Measurements from ENCODE around the gene F10. TPM values are rescaled to one million over a fixed set of nuclear protein-coding genes. Genes with fewer than 3 reads are reported as not detected.

The F10 gene
- polyA plus RNA-seq, 1 donor from 2014 or later = not detected

DNA sequence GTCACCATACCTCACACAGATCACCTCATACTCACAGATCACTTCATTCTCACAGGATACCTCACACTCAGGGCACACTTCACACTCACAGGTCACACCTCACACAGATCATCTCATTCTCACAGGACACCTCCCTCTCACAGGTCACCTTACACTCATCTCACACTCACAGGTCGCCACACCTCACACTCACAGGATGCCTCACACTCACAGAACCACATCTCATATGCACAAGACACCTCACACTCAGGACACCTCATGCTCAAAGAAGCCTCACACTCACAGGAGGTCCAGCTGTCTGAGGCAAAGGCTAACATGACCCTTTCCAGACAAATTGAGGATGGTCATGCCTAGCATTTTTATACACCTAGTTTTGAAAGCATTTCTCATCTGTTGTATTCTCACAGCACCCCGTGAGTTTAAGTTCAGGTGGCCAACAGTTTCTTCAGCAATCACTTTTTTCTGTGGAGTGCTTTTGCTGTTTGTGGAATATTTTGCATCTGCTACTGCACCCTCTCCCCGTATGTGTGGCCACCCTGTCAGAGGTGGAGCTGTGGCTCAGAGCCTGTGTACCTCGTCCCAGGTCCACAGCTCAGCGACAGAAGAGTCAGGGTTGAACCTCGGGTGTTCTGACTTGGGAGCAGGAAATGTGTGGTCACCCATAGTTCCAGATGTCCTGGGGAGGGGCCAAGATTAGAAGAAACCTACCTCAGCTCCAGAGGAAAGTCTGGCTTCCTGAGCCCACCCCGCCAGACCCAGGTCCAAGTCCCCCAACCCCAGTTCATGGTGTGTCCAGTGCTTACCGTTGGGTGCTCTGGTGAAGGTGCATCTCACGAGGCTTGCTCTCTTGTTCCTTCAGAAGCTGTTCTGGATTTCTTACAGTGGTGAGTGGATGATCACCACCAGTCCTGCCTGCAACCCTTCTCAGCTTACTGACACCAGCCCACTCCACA lies 9.4 kb upstream of the F10 start:
- Histone ChIP-seq H3K9ac (ENCODE audit: low read length) (no peak overlapping the region), H3K27ac (ENCODE audit: low read length) (no peak overlapping the region), H3K27me3 (ENCODE audit: insufficient read depth, low read depth, low read length) (peaks cover 22% of the 10 kb centered on the region), H3K9me3 (ENCODE audit: low read length) (peaks cover 7% of the 10 kb centered on the region), H3K4me2 (ENCODE audit: low read length) (no peak overlapping the region), H2AFZ (ENCODE audit: low read depth, low read length) (no peak overlapping the region), H3K36me3 (ENCODE audit: insufficient read depth, low read length) (no peaks in the 10 kb centered on the region), H4K20me1 (ENCODE audit: insufficient read depth) (no peaks in the 10 kb centered on the region), H3K4me3 (ENCODE audit: low read length) (no peak overlapping the region), H3F3A (ENCODE audit: insufficient read depth, low read length, poor library complexity, severe bottlenecking) (no peaks in the 10 kb centered on the region), H3K9me2 (ENCODE audit: insufficient read depth, low read length) (no peaks in the 10 kb centered on the region), H3K79me2 (replicated peaks; ENCODE audit: insufficient read depth, low read length) (no peaks in the 10 kb centered on the region)
- no peak for TF ChIP-seq POLR2AphosphoS5 (IDR thresholded peaks at IDR 0.05)

DNA sequence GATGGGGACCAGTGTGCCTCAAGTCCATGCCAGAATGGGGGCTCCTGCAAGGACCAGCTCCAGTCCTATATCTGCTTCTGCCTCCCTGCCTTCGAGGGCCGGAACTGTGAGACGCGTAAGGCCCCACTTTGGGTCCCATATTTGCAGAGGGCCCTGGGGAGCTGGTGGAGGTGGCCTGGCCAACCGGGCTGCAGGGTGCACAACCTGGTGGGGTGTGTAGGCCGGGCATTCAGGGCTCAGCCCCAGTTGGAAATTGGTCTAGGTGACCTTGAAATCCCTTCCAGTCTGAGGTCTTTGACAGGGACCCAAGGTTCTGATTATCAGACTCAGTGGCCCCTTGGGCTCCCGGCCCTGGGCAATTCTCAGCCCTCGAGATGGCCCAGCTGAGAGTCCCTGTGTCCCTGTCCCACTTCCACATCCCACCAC lies 8.7 kb upstream of the F10 start:
- Histone ChIP-seq H4K20me1 (ENCODE audit: insufficient read depth) (no peaks in the 10 kb centered on the region), H3K27me3 (ENCODE audit: insufficient read depth, low read depth, low read length) (peaks cover 22% of the 10 kb centered on the region), H3K79me2 (replicated peaks; ENCODE audit: insufficient read depth, low read length) (no peaks in the 10 kb centered on the region), H3K9ac (ENCODE audit: low read length) (no peak overlapping the region), H3F3A (ENCODE audit: insufficient read depth, low read length, poor library complexity, severe bottlenecking) (no peaks in the 10 kb centered on the region), H2AFZ (ENCODE audit: low read depth, low read length) (no peak overlapping the region), H3K36me3 (ENCODE audit: insufficient read depth, low read length) (no peaks in the 10 kb centered on the region), H3K27ac (ENCODE audit: low read length) (no peak overlapping the region), H3K9me3 (ENCODE audit: low read length) (peaks cover 7% of the 10 kb centered on the region), H3K9me2 (ENCODE audit: insufficient read depth, low read length) (no peaks in the 10 kb centered on the region), H3K4me3 (ENCODE audit: low read length) (no peak overlapping the region), H3K4me2 (ENCODE audit: low read length) (no peak overlapping the region)
- TF ChIP-seq SMC3 (conservative IDR thresholded peaks at IDR 0.05; ENCODE audit: poor library complexity) = no peak
- TF ChIP-seq EP300 (conservative IDR thresholded peaks at IDR 0.05; ENCODE audit: poor library complexity, severe bottlenecking) = no peak
- no peak for TF ChIP-seq RAD21 (conservative IDR thresholded peaks at IDR 0.05)
- no peak for TF ChIP-seq EZH2 (IDR thresholded peaks at IDR 0.05; ENCODE audit: borderline replicate concordance, insufficient read depth, low read length, poor library complexity, severe bottlenecking)
- TF ChIP-seq, protein P1, sequence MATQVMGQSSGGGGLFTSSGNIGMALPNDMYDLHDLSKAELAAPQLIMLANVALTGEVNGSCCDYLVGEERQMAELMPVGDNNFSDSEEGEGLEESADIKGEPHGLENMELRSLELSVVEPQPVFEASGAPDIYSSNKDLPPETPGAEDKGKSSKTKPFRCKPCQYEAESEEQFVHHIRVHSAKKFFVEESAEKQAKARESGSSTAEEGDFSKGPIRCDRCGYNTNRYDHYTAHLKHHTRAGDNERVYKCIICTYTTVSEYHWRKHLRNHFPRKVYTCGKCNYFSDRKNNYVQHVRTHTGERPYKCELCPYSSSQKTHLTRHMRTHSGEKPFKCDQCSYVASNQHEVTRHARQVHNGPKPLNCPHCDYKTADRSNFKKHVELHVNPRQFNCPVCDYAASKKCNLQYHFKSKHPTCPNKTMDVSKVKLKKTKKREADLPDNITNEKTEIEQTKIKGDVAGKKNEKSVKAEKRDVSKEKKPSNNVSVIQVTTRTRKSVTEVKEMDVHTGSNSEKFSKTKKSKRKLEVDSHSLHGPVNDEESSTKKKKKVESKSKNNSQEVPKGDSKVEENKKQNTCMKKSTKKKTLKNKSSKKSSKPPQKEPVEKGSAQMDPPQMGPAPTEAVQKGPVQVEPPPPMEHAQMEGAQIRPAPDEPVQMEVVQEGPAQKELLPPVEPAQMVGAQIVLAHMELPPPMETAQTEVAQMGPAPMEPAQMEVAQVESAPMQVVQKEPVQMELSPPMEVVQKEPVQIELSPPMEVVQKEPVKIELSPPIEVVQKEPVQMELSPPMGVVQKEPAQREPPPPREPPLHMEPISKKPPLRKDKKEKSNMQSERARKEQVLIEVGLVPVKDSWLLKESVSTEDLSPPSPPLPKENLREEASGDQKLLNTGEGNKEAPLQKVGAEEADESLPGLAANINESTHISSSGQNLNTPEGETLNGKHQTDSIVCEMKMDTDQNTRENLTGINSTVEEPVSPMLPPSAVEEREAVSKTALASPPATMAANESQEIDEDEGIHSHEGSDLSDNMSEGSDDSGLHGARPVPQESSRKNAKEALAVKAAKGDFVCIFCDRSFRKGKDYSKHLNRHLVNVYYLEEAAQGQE (IDR thresholded peaks at IDR 0.05; ENCODE audit: borderline replicate concordance) = no peak

DNA sequence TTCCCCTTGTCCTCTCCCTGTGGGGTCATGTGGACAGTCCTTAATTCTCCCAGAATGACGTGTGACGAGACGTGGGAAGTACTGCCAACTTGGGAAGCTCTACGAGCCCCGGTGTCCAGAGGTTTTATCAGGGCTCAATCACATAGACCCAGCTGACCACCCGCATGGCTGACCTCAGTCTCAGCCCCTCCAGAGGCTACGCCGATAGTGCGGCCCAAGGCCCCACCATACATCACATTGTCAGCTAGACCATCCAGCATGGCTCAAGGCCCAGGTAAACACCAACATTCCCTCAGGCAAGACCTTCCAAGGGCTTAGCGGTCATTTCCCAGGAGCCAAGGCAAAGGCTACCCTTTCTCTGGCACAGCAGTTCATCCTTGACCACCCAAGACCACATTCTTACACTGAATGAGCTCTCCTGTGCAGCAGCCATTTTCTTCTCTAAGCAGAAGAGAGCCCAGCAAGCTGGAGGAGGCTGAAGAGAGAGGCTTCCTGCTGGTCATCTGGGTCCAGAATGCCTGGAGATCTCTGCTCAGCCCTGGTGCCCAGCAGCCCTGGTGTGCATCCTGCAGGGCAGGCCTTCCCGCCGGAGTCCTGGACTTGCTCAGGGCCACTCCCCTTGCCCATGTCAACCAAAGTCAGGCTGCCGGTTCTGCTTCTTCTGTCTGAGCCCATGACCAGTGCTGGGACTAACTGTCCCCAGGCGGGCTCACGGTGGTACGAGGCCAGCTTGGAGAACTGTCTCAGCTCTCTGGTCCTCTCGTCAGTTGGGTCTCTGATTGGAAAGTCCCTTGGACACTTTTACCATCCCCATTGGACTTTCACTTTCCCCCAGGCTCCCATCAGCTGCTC lies 7.9 kb upstream of the F10 start:
- H3K36me3 ChIP-seq (ENCODE audit: insufficient read depth, low read length) = no peaks in the 10 kb centered on the region
- no peak overlapping the region for H3K27ac ChIP-seq (ENCODE audit: low read length)
- no peaks in the 10 kb centered on the region for H3K9me2 ChIP-seq (ENCODE audit: insufficient read depth, low read length)
- H4K20me1 ChIP-seq (ENCODE audit: insufficient read depth) = no peaks in the 10 kb centered on the region
- no peaks in the 10 kb centered on the region for H3F3A ChIP-seq (ENCODE audit: insufficient read depth, low read length, poor library complexity, severe bottlenecking)
- H3K27me3 ChIP-seq (ENCODE audit: insufficient read depth, low read depth, low read length) = peaks cover 15% of the 10 kb centered on the region
- no peak overlapping the region for H2AFZ ChIP-seq (ENCODE audit: low read depth, low read length)
- H3K9me3 ChIP-seq (ENCODE audit: low read length) = peaks cover 2% of the 10 kb centered on the region
- no peak overlapping the region for H3K9ac ChIP-seq (ENCODE audit: low read length)
- no peak overlapping the region for H3K4me3 ChIP-seq (ENCODE audit: low read length)
- TF ChIP-seq TAF1 (IDR thresholded peaks at IDR 0.05; ENCODE audit: low read depth) (no peak), SMC3 (conservative IDR thresholded peaks at IDR 0.05; ENCODE audit: poor library complexity) (no peak), RAD21 (conservative IDR thresholded peaks at IDR 0.05) (no peak), EP300 (conservative IDR thresholded peaks at IDR 0.05; ENCODE audit: poor library complexity, severe bottlenecking) (no peak), EZH2 (IDR thresholded peaks at IDR 0.05; ENCODE audit: borderline replicate concordance, insufficient read depth, low read length, poor library complexity, severe bottlenecking) (no peak), POLR2AphosphoS5 (IDR thresholded peaks at IDR 0.05) (no peak), MXI1 (conservative IDR thresholded peaks at IDR 0.05; ENCODE audit: poor library complexity, severe bottlenecking) (no peak)
- TF ChIP-seq, protein P2, sequence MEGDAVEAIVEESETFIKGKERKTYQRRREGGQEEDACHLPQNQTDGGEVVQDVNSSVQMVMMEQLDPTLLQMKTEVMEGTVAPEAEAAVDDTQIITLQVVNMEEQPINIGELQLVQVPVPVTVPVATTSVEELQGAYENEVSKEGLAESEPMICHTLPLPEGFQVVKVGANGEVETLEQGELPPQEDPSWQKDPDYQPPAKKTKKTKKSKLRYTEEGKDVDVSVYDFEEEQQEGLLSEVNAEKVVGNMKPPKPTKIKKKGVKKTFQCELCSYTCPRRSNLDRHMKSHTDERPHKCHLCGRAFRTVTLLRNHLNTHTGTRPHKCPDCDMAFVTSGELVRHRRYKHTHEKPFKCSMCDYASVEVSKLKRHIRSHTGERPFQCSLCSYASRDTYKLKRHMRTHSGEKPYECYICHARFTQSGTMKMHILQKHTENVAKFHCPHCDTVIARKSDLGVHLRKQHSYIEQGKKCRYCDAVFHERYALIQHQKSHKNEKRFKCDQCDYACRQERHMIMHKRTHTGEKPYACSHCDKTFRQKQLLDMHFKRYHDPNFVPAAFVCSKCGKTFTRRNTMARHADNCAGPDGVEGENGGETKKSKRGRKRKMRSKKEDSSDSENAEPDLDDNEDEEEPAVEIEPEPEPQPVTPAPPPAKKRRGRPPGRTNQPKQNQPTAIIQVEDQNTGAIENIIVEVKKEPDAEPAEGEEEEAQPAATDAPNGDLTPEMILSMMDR (IDR thresholded peaks at IDR 0.05; ENCODE audit: poor library complexity, severe bottlenecking) = no peak
- TF ChIP-seq, protein P1 (IDR thresholded peaks at IDR 0.05; ENCODE audit: borderline replicate concordance) = no peak
- H3K4me2 ChIP-seq (ENCODE audit: low read length) = no peak overlapping the region
- H3K79me2 ChIP-seq (replicated peaks; ENCODE audit: insufficient read depth, low read length) = no peaks in the 10 kb centered on the region

All from neural cell (in vitro differentiated cells).